ENCODE results near the gene UPF2. TPM values are rescaled to one million over a fixed set of nuclear protein-coding genes. Genes with fewer than 3 reads are reported as not detected.

Gene UPF2
- total and polyA plus RNA-seq, 10 of the 15 experiments (the other 5 are each of a cell fraction or from before 2014, with no cell fraction given): 21.0 to 44.4 (median 25.9) TPM

Small RNA genes lying within 50 kb of the gene (small RNA-seq; reads per million reads assigned to genes)
- not detected for gene RNU6-1095P

Other genes with a start within 250 kb of the UPF2 start
- gene PROSER2, start 219.5 kb downstream of the UPF2 start, total RNA-seq (2014; rRNA removed): 0.16 TPM in 1 of 2 replicates, not detected in the other
- gene PROSER2, start 219.5 kb downstream of the UPF2 start, total RNA-seq (2014; rRNA removed; fragmentation: Illumina TruSeq; extraction: Trizol): 0.04 TPM in 1 of 2 replicates, not detected in the other
- 0.10 and 0.27 TPM in 2 replicates for gene PROSER2, start 219.5 kb downstream of the UPF2 start, total RNA-seq (2021)
- gene PROSER2, start 219.5 kb downstream of the UPF2 start, polyA plus RNA-seq (2011; rRNA removed): 0.04 TPM in 1 of 2 replicates, not detected in the other
- gene PROSER2, start 219.5 kb downstream of the UPF2 start, polyA plus RNA-seq (2014; fragmentation: Illumina TruSeq; extraction: Trizol): 0.25 TPM in 1 of 2 replicates, not detected in the other
- not detected for gene PROSER2, start 219.5 kb downstream of the UPF2 start, polyA plus RNA-seq (2014; fragmentation: Nextera tagmentation; extraction: Ambion mirVana)
- gene PROSER2, start 219.5 kb downstream of the UPF2 start, polyA plus RNA-seq (2014; rRNA removed): 0.27 TPM in 1 of 2 replicates, not detected in the other
- not detected for gene PROSER2, start 219.5 kb downstream of the UPF2 start, polyA plus RNA-seq (2016; fragmentation: Nextera tagmentation; extraction: Ambion mirVana)
- gene DHTKD1, start 26.1 kb upstream of the UPF2 start, total RNA-seq (2014; rRNA removed): 23.7 and 27.0 TPM in 2 replicates
- gene DHTKD1, start 26.1 kb upstream of the UPF2 start, total RNA-seq (2014; rRNA removed; fragmentation: Illumina TruSeq; extraction: Trizol): 26.3 and 29.0 TPM in 2 replicates
- 33.9 and 35.0 TPM in 2 replicates for gene DHTKD1, start 26.1 kb upstream of the UPF2 start, total RNA-seq (2021)
- 26.2 and 26.6 TPM in 2 replicates for gene DHTKD1, start 26.1 kb upstream of the UPF2 start, polyA plus RNA-seq (2011; rRNA removed)
- 29.5 and 35.9 TPM in 2 replicates for gene DHTKD1, start 26.1 kb upstream of the UPF2 start, polyA plus RNA-seq (2014; fragmentation: Illumina TruSeq; extraction: Trizol)
- gene DHTKD1, start 26.1 kb upstream of the UPF2 start, polyA plus RNA-seq (2014; fragmentation: Nextera tagmentation; extraction: Ambion mirVana): 10 to 100 TPM; 11.3 to 12.0 TPM
- gene DHTKD1, start 26.1 kb upstream of the UPF2 start, polyA plus RNA-seq (2014; rRNA removed): 24.0 and 27.5 TPM in 2 replicates
- gene DHTKD1, start 26.1 kb upstream of the UPF2 start, polyA plus RNA-seq (2016; fragmentation: Nextera tagmentation; extraction: Ambion mirVana): 10 to 100 TPM; 28.8 to 31.9 TPM
- gene SEC61A2, start 86.9 kb upstream of the UPF2 start, total RNA-seq (2014; rRNA removed): 5.9 and 9.4 TPM in 2 replicates
- 7.2 and 7.4 TPM in 2 replicates for gene SEC61A2, start 86.9 kb upstream of the UPF2 start, total RNA-seq (2014; rRNA removed; fragmentation: Illumina TruSeq; extraction: Trizol)
- gene SEC61A2, start 86.9 kb upstream of the UPF2 start, total RNA-seq (2021): 8.3 and 9.5 TPM in 2 replicates
- gene SEC61A2, start 86.9 kb upstream of the UPF2 start, polyA plus RNA-seq (2011; rRNA removed): 36.2 and 38.8 TPM in 2 replicates
- gene SEC61A2, start 86.9 kb upstream of the UPF2 start, polyA plus RNA-seq (2014; fragmentation: Illumina TruSeq; extraction: Trizol): 9.9 and 14.9 TPM in 2 replicates
- 1 to 10 TPM; 3.0 to 3.7 TPM for gene SEC61A2, start 86.9 kb upstream of the UPF2 start, polyA plus RNA-seq (2014; fragmentation: Nextera tagmentation; extraction: Ambion mirVana)
- 11.5 and 13.5 TPM in 2 replicates for gene SEC61A2, start 86.9 kb upstream of the UPF2 start, polyA plus RNA-seq (2014; rRNA removed)
- 1 to 10 TPM; 8.5 to 8.7 TPM for gene SEC61A2, start 86.9 kb upstream of the UPF2 start, polyA plus RNA-seq (2016; fragmentation: Nextera tagmentation; extraction: Ambion mirVana)
- 74.1 and 83.2 TPM in 2 replicates for gene NUDT5, start 153.1 kb upstream of the UPF2 start, total RNA-seq (2014; rRNA removed)
- gene NUDT5, start 153.1 kb upstream of the UPF2 start, total RNA-seq (2014; rRNA removed; fragmentation: Illumina TruSeq; extraction: Trizol): 149 and 162 TPM in 2 replicates
- 90.1 and 91.2 TPM in 2 replicates for gene NUDT5, start 153.1 kb upstream of the UPF2 start, total RNA-seq (2021)
- gene NUDT5, start 153.1 kb upstream of the UPF2 start, polyA plus RNA-seq (2011; rRNA removed): 144 and 148 TPM in 2 replicates
- 113 and 166 TPM in 2 replicates for gene NUDT5, start 153.1 kb upstream of the UPF2 start, polyA plus RNA-seq (2014; fragmentation: Illumina TruSeq; extraction: Trizol)
- 100 to 1,000 TPM; 293 to 345 TPM for gene NUDT5, start 153.1 kb upstream of the UPF2 start, polyA plus RNA-seq (2014; fragmentation: Nextera tagmentation; extraction: Ambion mirVana)
- gene NUDT5, start 153.1 kb upstream of the UPF2 start, polyA plus RNA-seq (2014; rRNA removed): 84.8 and 90.4 TPM in 2 replicates
- gene NUDT5, start 153.1 kb upstream of the UPF2 start, polyA plus RNA-seq (2016; fragmentation: Nextera tagmentation; extraction: Ambion mirVana): 100 to 1,000 TPM; 223 to 233 TPM
- 207 and 215 TPM in 2 replicates for gene CDC123, start 153.4 kb upstream of the UPF2 start, total RNA-seq (2014; rRNA removed)
- gene CDC123, start 153.4 kb upstream of the UPF2 start, total RNA-seq (2014; rRNA removed; fragmentation: Illumina TruSeq; extraction: Trizol): 186 and 203 TPM in 2 replicates
- gene CDC123, start 153.4 kb upstream of the UPF2 start, total RNA-seq (2021): 128 and 135 TPM in 2 replicates
- 128 and 162 TPM in 2 replicates for gene CDC123, start 153.4 kb upstream of the UPF2 start, polyA plus RNA-seq (2011; rRNA removed)
- 278 and 295 TPM in 2 replicates for gene CDC123, start 153.4 kb upstream of the UPF2 start, polyA plus RNA-seq (2014; fragmentation: Illumina TruSeq; extraction: Trizol)
- gene CDC123, start 153.4 kb upstream of the UPF2 start, polyA plus RNA-seq (2014; fragmentation: Nextera tagmentation; extraction: Ambion mirVana): 100 to 1,000 TPM; 162 to 226 TPM
- gene CDC123, start 153.4 kb upstream of the UPF2 start, polyA plus RNA-seq (2014; rRNA removed): 162 and 165 TPM in 2 replicates
- gene CDC123, start 153.4 kb upstream of the UPF2 start, polyA plus RNA-seq (2016; fragmentation: Nextera tagmentation; extraction: Ambion mirVana): 100 to 1,000 TPM; 347 to 360 TPM

Measured in GM12878 (cell line).